Natural killer cell (primary cell): ENCODE results near the gene RND1. TPM values are rescaled to one million over a fixed set of nuclear protein-coding genes. Genes with fewer than 3 reads are reported as not detected.

Source experiments
- ATAC-seq, 3 donors: fragments of 150-1000 bp in 2 of 3; fragments of 200-7000 bp in 1 of 3; cut with Tn5 transposase; 1 replicate in 1 of 3; 2 replicates in 2 of 3; pipeline ENCODE4 v1.10.0; 2021; ENCODE audit warnings: mild to moderate bottlenecking in 2 of 3, moderate library complexity in 2 of 3
- DNase-seq, 2 donors: peaks; one replicate each; pipeline versions ENCODE4 v3.0.0 to v3.0.0-alpha.2; 2013 to 2021; ENCODE audit warnings: mixed read lengths in 1 of 2
- H3K27ac ChIP-seq: one replicate; pipeline ENCODE4 v1.5.1; 2013; ENCODE audit warnings: mild to moderate bottlenecking, low read length
- H3K27me3 ChIP-seq: one replicate; pipeline ENCODE4 v1.6.1; 2013; ENCODE audit warnings: low read length; ENCODE audit not compliant: control insufficient read depth, insufficient read depth
- H3K36me3 ChIP-seq: one replicate; pipeline ENCODE4 v1.6.1; 2013; ENCODE audit warnings: low read length; ENCODE audit not compliant: control insufficient read depth, insufficient read depth
- H3K4me1 ChIP-seq: one replicate; pipeline ENCODE4 v1.6.1; 2013; ENCODE audit warnings: low read length; ENCODE audit not compliant: control insufficient read depth, insufficient read depth
- H3K4me3 ChIP-seq: one replicate; pipeline ENCODE4 v1.5.1; 2013; ENCODE audit warnings: low read length
- H3K9me3 ChIP-seq: one replicate; pipeline ENCODE4 v1.6.1; 2013; ENCODE audit warnings: low read length; ENCODE audit not compliant: control insufficient read depth, insufficient read depth
- H3K27ac Mint-ChIP-seq, 2 donors: one replicate each; pipeline ENCODE4 v1.8.0; 2022; ENCODE audit warnings: mild to moderate bottlenecking in 2 of 2, mixed read lengths in 2 of 2, moderate library complexity in 1 of 2
- H3K27me3 Mint-ChIP-seq, 2 donors: one replicate each; pipeline ENCODE4 v1.8.0; 2022; ENCODE audit warnings: low read depth in 2 of 2, mixed read lengths in 2 of 2
- H3K36me3 Mint-ChIP-seq: one replicate; pipeline ENCODE4 v1.8.0; 2022; ENCODE audit warnings: mixed read lengths
- H3K4me1 Mint-ChIP-seq, 2 donors: one replicate each; pipeline ENCODE4 v1.8.0; 2022; ENCODE audit warnings: mixed read lengths in 2 of 2
- H3K4me3 Mint-ChIP-seq: one replicate; pipeline ENCODE4 v1.8.0; 2022; ENCODE audit warnings: mild to moderate bottlenecking, moderate library complexity, mixed read lengths
- H3K9me3 Mint-ChIP-seq, 2 donors: one replicate each; pipeline ENCODE4 v1.8.0; 2022; ENCODE audit warnings: mixed read lengths in 2 of 2
- WGBS: methylation state at CpG from one replicate; pipeline ENCODE4 v1.1.7; 2013; ENCODE audit warnings: missing lambda C conversion rate; ENCODE audit not compliant: insufficient coverage; 5-methylcytosine and 5-hydroxymethylcytosine counted together
- intact Hi-C: fragments of 100-400 bp; cut with micrococcal nuclease; formaldehyde crosslinking; loops from one replicate; pipeline ENCODE4 v1.14.2; 2022
- total RNA-seq, 4 donors: library from RNA; stranded (reverse); fragments of 120-200 nt in 1 of 4; gene quantifications; one replicate each; pipeline versions ENCODE4 v1.2.3 to v1.2.4, GENCODE V29; 2013 to 2022
- TF ChIP-seq, protein P1 (sequence below): fragments of 200-600 bp; IDR thresholded peaks from one replicate; pipeline ENCODE4 v1.8.0; 2022; ENCODE audit warnings: antibody characterized with exemption

RND1 gene
- total RNA-seq, 3 donors from 2014 or later (not counting 1 experiment from before 2014, with no cell fraction given) = 1.7 to 6.8 (median 5.6) TPM

DNA sequence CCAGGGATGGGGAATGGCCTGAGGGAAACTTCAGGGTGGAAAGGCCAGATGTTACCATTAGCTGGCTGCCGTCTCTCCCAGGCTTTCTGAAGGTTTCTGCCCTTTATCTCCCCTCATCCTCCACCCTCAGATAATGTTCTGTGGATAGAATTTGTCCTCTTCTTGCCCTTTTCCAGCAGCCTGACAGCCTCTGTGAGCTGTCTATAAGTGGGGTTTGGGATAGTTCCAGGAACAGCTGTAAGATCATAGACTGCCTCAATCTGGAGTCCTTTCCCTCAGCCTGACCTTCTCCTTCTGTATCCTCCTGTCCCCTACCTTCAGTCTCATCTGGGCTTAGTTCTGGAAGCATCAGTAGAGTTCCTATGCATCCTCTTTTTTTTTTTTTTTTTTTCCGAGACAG, 2.8 kb upstream of the RND1 start:
- no peak for DNase-seq
- intact Hi-C loops = no loop called here
- Mint-ChIP-seq H3K27me3 (peaks cover 25% of the 10 kb centered on the region in 2 donors), H3K4me3 (no peak overlapping the region), H3K27ac (no peak overlapping the region), H3K9me3 (no peaks in the 10 kb centered on the region), H3K36me3 (no peaks in the 10 kb centered on the region), H3K4me1 (peaks cover 17 to 24% of the 10 kb centered on the region in 2 donors)
- Histone ChIP-seq H3K4me1 (peaks cover 24% of the 10 kb centered on the region), H3K36me3 (no peaks in the 10 kb centered on the region), H3K27me3 (peaks cover 12% of the 10 kb centered on the region), H3K9me3 (no peaks in the 10 kb centered on the region), H3K27ac (no peak overlapping the region), H3K4me3 (no peak overlapping the region)
- ATAC-seq = no peak
- TF ChIP-seq, protein P1, sequence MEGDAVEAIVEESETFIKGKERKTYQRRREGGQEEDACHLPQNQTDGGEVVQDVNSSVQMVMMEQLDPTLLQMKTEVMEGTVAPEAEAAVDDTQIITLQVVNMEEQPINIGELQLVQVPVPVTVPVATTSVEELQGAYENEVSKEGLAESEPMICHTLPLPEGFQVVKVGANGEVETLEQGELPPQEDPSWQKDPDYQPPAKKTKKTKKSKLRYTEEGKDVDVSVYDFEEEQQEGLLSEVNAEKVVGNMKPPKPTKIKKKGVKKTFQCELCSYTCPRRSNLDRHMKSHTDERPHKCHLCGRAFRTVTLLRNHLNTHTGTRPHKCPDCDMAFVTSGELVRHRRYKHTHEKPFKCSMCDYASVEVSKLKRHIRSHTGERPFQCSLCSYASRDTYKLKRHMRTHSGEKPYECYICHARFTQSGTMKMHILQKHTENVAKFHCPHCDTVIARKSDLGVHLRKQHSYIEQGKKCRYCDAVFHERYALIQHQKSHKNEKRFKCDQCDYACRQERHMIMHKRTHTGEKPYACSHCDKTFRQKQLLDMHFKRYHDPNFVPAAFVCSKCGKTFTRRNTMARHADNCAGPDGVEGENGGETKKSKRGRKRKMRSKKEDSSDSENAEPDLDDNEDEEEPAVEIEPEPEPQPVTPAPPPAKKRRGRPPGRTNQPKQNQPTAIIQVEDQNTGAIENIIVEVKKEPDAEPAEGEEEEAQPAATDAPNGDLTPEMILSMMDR = no peak
- WGBS = 100% methylated on average over 1 of the region's 2 CpGs

DNA sequence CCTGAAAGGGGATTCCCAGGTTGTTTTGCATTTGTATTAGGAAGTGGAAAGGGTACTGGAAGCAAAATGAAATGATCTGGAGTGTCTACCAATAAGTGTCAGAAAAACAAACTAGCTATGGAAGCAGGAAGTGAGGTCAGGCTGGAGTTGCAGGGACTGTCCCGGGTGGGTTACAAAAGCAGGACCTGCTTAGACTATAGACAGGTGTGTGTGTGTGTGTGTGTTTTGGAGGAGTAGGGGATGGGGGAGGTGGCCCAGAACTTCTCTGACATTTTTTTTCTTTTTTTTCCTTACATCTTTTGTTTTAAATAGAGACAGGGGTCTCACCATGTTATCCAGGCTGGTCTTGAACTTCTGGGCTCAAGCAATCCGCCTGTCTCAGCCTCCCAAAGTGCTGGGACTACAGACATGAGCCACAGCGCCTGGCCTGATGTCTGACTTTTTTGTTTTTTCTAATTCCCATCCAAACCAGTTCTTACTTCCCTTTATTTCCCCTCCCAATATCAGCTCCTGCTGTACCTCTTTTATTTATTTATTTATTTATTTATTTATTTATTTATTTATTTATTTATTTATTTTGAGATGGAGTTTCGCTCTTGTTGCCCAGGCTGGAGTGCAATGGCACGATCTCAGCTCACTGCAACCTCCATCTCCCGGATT, 512 bp upstream of the RND1 start:
- Mint-ChIP-seq H3K9me3 (no peaks in the 10 kb centered on the region), H3K36me3 (no peaks in the 10 kb centered on the region), H3K27me3 (peaks cover 32 to 40% of the 10 kb centered on the region in 2 donors), H3K4me1 (peaks cover 17 to 24% of the 10 kb centered on the region in 2 donors), H3K4me3 (peak overlapping the region; percentile 96), H3K27ac (peak overlapping the region; percentile 80)
- TF ChIP-seq, protein P1 = no peak
- Histone ChIP-seq H3K36me3 (no peaks in the 10 kb centered on the region), H3K4me3 (peak overlapping the region; percentile 60), H3K27me3 (peaks cover 22% of the 10 kb centered on the region), H3K27ac (no peak overlapping the region), H3K4me1 (peaks cover 24% of the 10 kb centered on the region), H3K9me3 (no peaks in the 10 kb centered on the region)
- no peak for ATAC-seq
- DNase-seq = no peak
- 56% methylated on average over 3 of the region's 6 CpGs for WGBS
- intact Hi-C loops = loop anchor here (2.0 kb wide), 1 partner anchor 13 kb away; the partner anchor contains the start of gene DDX23

DNA sequence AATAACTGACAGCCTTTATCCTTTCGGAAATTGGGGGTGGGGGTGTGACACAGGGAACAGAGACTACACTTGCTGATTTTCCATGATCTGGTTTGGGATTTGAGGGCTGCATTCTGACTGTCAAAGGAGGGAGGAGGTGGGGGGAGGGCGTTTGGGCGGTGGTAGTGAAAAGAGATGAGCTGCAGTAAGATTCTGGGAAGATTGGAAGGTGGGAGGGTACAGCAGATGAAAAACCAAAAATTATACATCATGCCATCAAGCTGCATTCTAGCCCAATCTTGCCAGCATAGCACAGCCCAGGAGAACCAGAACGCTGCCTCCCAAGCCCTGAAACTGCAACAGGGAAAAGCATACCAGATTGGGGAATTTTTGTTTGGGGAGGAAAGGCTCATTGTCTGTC, 2.4 kb downstream of the RND1 start:
- Mint-ChIP-seq H3K9me3 (no peaks in the 10 kb centered on the region), H3K36me3 (no peaks in the 10 kb centered on the region), H3K4me1 (peaks cover 17 to 24% of the 10 kb centered on the region in 2 donors), H3K4me3 (no peak overlapping the region), H3K27ac (no peak overlapping the region), H3K27me3 (peaks cover 32 to 45% of the 10 kb centered on the region in 2 donors)
- intact Hi-C loops = no loop called here
- DNase-seq (no peak), ATAC-seq (no peak)
- Histone ChIP-seq H3K36me3 (no peaks in the 10 kb centered on the region), H3K27ac (no peak overlapping the region), H3K27me3 (peaks cover 22% of the 10 kb centered on the region), H3K4me1 (peaks cover 24% of the 10 kb centered on the region), H3K4me3 (no peak overlapping the region), H3K9me3 (no peaks in the 10 kb centered on the region)
- WGBS = 66% methylated on average over 4 of the region's 4 CpGs
- TF ChIP-seq, protein P1 = no peak

DNA sequence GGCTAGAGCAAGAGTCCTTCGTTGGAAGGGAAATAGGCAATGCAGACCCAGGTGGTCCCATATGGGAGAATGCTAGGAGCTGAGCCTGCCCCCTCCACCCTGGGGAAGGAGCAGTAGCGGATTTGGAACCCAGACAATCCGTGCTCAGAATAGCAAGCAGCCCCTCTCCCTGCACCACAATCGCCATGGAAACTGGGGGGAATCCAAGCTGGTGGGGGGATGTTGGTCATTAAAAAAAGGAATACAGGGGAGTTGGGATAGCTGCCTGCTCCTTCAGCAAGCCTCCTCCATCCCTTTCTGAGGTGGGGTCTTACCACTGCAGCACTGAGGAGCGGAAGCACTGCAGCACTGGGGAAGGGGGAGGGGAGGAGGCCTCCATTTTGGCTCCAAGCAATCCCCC, 2.9 kb downstream of the RND1 start:
- DNase-seq = no peak
- no peaks in the 10 kb centered on the region for H3K9me3 Mint-ChIP-seq
- 84% methylated on average over 4 of the region's 5 CpGs for WGBS
- TF ChIP-seq, protein P1 = no peak
- H3K27me3 Mint-ChIP-seq = peaks cover 32 to 45% of the 10 kb centered on the region in 2 donors
- no peak overlapping the region for H3K4me3 ChIP-seq
- H3K4me1 ChIP-seq = peaks cover 24% of the 10 kb centered on the region
- H3K27ac Mint-ChIP-seq = no peak overlapping the region
- H3K27me3 ChIP-seq = peaks cover 22% of the 10 kb centered on the region
- H3K36me3 ChIP-seq = no peaks in the 10 kb centered on the region
- H3K36me3 Mint-ChIP-seq = no peaks in the 10 kb centered on the region
- H3K9me3 ChIP-seq = no peaks in the 10 kb centered on the region
- H3K4me3 Mint-ChIP-seq = no peak overlapping the region
- intact Hi-C loops = no loop called here
- no peak overlapping the region for H3K27ac ChIP-seq
- H3K4me1 Mint-ChIP-seq = peaks cover 17 to 24% of the 10 kb centered on the region in 2 donors
- no peak for ATAC-seq
